ENCODE data around the gene HIPK2.
"Not testable (repeated sequence)": the region's sequence is repeated elsewhere in the genome, so short reads cannot be mapped to it uniquely, and the experiment has no call there.

HIPK2 gene

DNA sequence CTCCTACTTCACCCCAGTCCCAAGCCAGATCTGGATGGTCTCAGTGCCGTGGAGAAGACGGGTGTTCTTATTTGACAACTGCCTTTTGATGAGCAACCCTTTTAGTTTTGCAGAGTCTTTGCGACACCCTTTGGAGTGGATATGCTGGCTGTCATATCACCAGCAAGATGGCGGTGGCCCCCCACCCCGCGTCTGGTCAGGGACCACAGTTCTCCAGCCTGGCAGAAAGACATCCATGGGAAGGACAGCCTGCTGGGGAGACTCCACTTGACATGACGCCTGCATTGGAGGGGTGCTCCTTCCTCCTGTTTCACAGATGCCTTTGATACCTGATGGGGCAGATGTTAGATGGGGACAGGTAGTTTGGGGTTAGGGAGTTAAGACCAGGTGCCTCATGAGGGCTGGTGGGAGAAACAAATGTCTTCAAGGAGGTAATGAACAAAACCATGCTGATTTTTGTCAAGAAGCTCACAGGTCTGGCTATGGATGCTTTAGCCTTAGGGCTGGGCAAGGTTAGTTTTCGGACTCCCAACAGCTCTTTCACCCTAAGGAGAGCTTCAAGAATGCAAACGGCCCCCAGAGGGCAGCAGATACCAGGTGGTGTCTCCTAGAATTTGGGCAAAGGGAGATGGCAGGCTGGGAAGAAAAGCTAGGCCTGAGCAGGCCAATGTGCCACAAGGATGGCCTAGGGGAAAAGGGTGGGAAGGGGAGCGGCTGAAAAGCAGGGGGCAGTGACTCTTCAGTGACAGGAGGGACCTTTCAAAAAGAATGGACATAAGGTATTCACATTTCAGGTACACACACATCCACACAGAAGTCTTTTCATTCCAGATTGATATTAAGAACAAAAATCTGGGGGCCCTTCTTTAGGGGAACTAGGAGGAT lies 159.1 kb downstream of the HIPK2 start:
- peak; percentile 67 to 69 for DNase-seq

DNA sequence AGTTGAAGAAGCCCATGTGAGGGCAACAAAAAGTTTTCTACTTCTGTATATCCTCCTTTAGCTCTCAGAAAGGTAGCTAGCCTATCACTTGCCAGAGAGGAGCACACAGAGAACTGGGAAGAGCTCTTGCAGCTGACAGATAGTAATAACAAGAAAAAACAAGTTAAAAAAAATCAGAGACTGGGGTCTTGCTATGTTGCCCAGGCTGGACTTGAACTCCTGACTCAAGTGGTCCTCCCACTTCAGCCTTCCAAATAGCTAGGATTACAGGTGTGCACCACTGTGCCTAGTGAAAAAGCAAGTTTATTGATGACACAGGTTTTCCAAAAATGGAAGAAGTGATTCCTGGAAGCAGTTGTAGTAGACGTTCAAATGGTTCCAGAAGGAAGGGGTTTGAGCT lies 160.7 kb downstream of the HIPK2 start:
- no peak for DNase-seq

DNA sequence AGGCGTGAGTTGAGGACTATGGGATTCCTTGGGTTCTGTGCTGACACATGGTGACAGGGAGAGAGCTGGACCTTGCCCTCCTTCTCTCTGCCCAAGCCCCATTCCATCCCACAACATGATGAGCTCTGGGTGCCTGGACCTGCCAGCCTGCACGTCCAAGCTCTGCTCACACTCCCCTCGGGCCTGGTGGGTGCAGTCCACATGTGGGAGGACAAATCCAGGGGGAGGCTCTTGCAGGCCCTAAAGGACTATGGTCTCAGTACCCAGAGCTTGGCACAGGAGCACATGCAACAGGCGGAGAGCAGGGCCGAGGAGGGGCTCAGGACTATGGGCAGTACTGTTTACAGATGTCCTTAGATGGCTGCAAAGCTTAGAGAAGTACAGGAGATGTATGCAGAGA lies 162.9 kb downstream of the HIPK2 start:
- DNase-seq, result no peak

DNA sequence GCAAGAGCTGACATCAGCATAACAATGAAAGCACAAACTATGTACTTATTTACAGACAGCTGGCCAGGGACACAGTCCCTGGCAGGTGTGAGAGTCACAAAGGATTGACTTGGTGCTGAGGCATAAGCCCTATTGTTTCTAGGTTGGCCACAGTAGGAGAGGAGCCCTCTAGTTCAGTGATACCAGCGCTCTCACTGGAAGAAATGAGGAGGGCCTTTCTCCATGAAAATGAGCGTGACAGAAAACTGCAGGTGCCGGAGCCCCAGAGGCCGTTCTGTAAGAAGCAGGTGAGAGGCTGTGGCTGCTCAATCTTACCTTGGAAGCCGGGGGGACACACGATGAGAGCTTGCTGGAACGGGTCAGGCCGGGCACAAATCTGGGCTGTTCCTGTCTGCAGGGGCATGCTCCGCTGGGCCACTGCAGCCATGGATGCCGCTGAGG lies 163.8 kb downstream of the HIPK2 start:
- DNase-seq, result no peak

DNA sequence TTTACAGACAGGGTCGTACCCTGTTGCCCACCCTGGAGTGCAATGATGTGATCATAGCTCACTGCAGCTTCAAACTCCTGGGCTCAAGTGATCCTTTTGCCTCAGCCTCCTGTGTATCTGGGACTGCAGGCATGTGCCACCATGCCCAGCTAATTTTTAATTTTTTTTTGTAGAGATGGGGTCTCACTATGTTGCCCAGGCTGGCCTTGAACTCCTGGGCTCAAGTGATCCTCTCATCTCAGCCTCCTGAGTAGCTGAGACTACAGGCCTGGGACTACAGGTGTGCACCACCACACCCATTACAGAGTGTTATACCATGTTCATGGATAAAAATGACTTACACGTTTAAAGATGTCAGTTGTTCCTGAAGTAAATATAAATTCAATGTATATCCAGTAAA lies 166.2 kb downstream of the HIPK2 start:
- DNase-seq, result not testable (repeated sequence)

DNA sequence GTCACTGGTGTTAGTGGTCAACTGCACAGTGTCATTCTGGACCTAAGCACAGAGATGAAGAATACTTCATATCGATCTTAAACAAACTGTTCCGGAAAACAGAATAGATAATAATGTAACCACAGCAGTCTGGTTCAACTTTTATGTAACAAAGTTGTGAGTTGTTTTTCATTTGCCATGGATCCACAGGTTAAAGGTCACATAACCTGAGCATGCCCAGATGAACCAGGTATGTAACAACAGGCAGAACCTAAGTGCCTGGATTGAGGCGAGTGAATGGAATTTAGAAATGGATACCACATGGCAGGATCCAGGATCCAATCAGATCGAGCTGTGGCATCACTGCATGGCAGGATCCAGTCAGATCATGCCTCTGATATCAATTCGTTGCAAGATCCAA lies 167.2 kb downstream of the HIPK2 start:
- DNase-seq, result no peak

DNA sequence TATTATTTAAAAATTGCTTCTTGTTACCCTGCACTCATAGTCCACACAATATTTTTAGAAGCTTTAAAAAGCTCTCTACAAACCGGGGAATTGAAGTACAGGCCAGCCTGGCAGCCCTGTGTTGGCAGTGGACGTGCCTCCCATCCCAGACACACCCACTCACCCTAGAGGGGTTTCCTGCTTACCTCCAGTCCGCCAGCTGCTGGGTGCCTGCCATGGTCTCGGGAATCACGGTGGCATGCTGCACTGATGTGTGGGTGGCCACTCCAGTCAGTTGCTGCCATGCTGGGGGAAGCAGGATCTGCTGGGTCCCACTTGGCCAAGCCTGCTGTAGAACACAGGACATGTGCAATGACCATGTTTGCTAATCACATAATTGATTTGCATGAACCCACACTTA lies 173.9 kb downstream of the HIPK2 start:
- DNase-seq, result no peak

DNA sequence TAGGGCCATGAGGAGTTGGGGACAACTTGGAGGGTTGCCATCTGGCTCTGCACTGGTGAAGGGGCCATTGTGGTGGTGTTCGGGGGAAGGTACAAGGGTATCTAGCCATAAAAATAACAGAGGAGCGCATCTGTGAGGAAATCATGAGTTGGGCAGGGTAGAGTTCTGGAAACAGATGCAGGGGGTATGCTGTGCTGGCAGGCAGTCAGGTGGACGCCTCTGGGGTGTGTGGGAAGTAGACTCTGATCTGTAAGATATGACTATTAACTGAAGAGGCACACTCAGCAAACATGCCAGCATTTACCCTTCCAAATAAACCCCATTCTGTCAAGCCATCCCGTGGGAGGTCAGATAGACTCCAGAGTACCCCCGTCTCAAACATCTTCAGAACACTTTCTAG lies 174.5 kb downstream of the HIPK2 start:
- DNase-seq, result no peak

DNA sequence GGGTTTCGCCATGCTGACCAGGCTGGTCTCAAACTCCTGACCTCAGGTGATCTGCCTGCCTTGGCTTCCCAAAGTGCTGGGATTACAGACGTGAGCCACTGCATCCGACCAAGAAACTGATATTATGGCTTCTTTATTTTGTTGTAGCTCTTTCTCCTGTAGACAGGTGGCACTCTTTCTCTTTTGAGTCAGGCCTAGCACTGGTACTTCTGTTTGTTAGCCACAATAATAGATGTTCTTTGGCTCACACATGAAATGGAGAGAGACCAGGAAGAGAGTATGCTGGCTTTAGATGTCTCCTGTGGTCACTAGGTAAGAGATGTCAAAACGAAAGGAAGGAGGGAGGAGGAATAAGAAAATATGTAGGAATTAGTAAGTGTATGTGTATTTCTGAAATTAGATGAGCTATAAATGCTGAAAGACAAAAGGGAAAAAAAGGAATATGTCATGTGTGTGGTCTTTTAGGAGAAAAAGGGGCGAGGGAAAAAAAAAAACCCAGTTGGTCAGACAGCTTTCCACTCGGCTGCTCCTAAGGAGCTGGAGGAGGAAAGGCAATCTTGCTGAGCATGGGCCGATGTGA lies 175.6 kb downstream of the HIPK2 start:
- DNase-seq, result no peak

DNA sequence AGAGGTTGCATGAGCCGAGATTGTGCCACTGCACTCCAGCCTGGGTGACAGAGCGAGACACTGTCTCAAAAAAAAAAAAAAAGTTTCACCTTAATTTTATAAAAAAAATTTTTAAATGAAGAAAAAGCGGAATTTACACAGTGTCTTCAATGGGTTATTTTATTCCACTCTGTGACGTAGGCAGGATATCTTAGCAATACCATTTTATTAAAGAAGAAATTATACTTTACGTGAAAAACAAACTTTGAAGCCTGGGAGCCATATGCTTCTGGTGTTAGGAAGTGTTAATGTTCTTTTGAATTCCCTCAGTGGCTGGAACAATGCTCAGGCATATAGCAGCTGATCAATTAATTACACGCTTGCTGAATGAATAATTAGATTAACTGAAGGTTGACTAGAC lies 176.6 kb downstream of the HIPK2 start:
- no peak for DNase-seq

DNA sequence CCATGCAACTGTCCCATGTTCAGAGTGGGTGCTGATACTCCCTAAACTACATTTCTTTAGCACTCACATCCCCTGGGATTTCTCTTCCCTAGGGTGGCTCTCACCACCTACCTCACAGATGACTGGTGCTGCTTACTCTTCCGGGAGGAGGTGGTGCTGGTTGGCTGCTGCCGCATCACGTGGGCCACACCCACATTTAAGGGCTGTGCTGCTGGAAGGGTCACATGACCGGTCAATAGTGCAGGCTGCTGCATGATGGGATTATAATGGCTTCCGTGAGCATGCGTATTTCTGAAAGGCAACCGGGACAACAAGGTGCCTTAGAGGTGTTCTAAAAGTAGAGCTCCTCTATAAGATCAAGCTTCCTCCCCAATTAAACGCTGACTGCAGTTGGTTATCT lies 177.5 kb downstream of the HIPK2 start:
- DNase-seq, result no peak

DNA sequence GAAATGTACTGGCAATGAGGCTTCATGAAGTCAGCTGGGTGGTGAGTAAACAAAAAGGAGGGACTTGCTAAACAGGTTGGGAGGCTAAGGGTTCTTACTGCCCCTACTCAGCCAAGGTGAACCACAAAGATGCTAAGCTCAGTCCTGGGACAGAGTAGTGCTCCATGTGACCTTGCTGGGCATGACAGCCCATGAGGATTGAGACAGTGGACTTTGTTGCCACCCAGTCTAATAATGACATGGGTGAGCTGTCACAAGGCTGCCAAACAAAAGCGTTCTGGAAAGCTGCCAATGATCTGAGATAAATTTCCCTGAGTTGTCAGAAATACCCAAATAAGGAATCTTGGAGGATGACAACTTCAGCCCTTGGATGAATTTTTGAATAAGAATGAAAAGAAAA lies 179.2 kb downstream of the HIPK2 start:
- DNase-seq, result peak in 1 of 2 experiments; percentile 9

DNA sequence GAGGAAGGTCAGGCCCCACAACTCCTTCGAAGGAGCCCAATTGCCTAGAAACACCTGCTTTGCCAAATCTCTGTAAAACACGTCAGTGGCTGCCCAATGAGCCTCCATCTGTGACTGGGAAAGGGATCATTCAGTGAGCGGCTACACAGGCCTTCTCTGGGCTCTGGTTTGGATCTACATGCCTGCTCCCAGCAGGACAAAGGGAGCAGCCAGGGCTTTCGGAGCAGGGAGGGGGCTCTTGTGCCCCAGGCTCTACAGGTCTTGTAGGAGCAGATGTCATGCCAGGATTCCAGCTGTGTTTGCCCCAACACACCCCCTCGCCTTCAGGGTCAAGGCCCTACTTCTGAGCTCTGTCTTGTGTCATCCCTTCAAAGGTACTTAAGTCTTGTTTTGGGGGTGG lies 180.8 kb downstream of the HIPK2 start:
- DNase-seq, result no peak

DNA sequence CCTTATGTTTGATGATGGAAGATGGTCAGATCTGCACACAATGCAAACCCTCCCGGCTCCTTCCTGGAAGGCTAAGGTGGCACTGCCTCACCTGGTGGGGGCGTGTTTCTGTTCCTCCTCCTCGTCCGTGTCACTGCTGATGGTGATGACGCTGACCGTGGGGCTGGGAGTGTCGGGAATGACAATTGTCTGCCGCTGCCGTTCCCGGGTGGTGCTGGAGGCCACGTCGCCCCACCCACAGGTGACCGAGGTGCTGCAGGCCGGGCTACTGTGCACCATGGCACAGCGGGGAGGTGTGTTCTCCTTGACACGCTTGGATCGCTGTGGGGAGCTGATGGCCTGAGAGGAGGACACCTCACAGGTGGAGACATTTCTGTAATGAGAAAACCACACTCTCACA lies 181.2 kb downstream of the HIPK2 start:
- DNase-seq, result no peak

DNA sequence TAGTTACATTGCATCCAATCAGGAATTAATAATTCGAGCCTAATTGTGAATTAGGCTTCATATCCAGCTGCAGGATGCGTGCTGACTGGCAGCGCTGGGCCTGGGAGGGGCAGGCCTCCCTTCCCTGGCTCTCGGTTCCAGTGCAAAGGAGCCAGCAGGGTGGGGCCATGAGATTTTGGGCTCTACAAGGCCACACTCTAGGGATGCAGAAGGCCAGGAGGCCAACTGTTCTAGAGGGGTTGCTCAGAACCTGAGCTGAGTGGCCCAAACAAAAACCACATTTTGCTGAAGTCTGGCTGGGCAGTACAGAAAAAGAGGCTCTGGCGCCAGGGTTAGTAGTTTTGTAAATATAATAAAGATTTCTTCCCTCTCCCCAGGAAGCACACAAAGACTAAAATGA lies 182.0 kb downstream of the HIPK2 start:
- no peak for DNase-seq

DNA sequence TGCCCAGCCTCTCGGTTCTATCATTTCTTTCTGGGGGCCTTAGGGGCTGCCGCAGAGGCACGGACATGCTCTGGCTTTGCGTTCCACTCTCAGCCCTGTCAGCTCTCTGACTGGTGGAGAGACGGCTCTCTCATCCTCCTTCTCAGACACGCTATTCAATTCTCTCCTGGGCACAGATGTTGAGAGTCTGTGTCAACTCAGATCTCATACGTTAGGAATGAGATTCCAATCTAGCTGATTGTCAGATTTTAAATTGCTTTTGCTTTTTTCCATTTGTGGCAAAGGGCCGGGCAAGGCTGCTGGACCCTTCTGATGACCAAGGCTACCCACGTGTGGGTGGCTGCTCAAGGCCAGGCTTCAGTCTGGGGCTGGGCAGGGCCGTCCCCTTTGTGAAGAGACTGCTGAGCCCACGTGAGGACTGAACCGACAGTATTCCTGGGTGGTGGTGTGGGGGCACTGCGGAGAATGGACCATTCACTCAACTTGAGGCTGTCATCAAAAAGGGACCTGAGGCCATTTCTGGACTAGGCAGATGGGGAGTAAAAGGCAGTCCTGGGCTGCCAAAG lies 182.8 kb downstream of the HIPK2 start:
- no peak for DNase-seq

DNA sequence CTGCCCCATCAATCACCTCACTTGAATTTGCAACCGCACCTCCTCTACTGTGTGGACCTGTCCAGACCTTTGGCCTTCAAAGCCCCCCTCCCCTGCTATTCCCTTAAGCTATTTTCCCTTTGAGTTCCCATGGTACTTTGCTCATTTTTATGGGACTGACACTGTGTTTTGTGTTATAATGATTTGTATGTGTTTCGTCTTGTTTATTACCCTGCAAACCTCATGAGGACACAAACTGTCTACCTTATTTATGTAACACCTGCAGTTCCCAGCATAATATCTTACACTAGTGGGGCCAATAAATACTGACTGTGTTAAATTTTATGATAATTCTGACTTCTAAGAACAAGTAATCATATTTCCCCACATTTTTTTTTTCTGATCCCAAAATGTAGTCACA lies 183.7 kb downstream of the HIPK2 start:
- no peak for DNase-seq

DNA sequence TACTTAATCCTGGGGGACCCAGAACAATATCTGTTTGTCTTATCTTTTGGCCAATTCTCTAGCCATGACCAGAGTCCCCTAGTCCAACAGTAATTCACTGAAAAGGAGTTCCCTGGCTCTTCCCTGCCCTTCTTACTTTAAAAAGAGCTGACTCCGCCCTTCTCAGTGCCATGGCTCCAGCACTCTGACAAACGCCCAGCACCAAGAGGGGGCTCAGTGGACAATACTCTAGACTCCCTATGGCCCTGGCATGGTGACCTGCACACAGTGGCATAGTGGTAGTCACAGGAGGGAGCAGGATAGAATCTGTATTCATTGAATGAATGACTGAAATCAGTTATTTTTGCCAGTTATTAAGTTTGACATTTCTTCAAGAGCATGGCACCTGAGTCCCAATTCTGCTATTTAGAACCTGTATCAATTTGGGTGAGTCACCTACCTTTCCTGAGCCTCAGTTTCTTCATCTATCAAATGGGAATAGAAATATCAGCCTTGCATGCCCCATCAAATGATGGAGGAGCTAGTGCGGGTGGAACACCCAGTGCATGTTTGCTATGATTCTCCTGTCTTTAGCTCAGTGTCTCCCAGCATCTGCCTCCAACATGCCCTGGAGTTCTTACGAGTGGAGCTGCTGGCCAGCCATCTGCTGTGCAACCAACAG lies 184.9 kb downstream of the HIPK2 start:
- DNase-seq, result peak in 1 of 2 experiments; percentile 9

DNA sequence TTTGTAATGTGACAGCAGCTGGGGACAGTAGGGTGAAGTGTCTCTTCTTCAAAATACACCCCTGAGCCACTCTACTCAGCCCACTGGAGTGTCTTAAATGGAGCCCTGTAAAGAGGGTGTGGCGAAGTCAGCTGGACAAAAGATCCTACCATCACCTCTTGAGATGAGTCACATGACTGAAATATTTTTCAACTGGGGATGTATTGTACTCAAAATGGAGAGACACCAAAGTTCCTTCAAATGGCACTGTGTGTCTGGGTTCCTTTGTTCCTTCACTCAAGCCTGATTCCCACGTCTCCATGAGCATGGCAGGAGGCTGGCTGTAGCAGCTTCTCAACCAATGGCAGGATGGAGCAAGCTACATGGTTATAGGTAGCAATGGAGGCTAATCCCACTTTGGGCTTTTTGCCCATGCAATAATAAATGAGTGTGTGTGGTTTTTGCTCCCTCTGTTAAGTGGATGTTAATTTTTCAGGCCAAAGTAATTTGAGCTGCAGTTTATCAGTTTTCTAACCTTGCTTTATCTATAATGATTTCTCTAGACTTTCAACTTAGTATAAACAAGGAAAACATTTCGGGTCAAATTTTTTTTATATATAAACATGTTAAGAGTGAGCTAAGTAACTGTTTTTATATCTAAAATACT lies 186.1 kb downstream of the HIPK2 start:
- no peak for DNase-seq

DNA sequence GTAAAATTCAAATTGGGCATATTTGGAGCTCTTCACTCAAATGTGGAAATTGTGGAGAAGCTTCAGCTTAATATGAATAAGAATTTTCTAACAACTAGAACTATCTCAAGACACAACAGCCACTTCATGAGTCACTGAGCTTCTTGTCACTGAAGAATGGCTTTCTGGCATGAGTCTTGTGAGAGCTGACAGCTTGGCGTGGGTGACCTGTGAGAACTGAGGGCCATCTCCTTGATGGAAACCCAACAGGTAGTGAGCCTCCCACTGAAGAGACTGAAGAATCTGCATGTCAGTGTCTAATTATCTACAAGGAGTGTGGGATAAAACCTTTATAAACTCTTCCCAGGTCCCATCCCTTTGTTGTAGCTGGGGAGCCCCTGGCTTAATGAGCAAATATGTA lies 188.3 kb downstream of the HIPK2 start:
- peak in 1 of 2 experiments; percentile 14 for DNase-seq

DNA sequence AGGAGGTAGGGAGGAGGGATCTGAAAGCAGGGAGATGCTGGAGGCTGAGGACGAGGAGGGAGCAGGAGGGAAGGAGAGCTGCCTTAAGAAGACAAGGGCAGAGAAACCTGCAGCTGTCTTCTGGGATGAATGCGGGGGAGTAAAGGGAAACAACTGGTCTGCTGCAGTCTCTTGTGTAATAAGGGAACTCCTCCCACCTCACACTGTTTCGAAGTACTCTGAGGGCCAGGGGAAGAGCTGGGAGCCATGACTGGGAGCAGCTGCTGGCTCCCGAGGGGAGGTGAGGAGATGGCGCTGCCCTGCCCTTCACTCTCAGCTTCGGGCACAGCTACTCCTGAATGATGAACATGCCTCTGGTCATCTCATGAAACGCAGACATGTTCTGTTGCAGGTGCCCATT lies 189.2 kb downstream of the HIPK2 start:
- DNase-seq, result peak in 1 of 2 experiments; percentile 8

DNA sequence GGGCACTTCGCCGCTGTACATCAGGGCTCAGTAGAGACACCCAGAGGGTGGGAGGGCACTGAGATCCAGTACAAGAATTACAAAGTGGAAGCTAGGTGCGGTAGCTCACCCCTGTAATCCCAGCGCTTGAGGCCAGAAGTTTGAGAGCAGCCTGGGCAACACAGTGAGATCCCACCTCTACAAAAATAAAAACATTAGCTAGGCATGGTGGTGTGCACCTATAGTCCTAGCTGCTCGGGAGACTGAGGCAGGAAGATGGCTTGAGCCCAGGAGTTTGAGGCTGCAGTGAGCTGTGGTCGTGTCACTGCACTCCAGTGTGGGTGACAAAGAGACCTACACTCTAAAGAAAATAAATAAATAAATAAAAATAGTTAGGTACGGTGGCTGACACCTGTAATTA lies 190.3 kb downstream of the HIPK2 start:
- no peak for DNase-seq

DNA sequence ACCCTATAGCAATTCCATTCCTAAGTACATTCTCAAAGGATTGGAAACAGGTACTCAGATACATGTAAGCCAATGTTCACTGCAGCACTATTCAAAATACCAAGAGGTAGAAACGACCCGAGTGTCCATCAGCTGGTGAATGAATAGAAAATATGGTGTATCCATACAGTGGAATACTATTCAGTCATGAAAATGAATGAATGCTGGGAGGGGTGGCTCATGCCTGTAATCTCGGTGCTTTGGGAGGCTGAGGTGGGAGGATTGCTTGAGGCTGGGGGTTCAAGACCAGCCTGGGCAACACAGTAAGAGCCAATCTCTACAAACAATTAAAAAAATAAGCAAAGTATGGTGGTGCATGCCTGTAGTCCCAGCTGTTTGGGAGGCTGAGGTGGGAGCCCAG lies 191.5 kb downstream of the HIPK2 start:
- no peak for DNase-seq
